HL-60 (cell line): ENCODE data around the gene PACS1.

ENCODE experiments used
- DNase-seq, 2 experiments: peaks; one replicate each; pipeline ENCODE4 v3.0.0-alpha.2; 2010 to 2020; ENCODE audit warnings: low read depth in 1 of 2, low spot score in 1 of 2
- H3K27ac ChIP-seq: fragments of 250-450 bp; sonication (Bioruptor Pico); replicated peaks from 2 replicates; pipeline ENCODE4 v1.5.1; 2020; ENCODE audit warnings: mild to moderate bottlenecking, moderate library complexity
- H3K27me3 ChIP-seq: fragments of 250-450 bp; sonication (Bioruptor Pico); 2 replicates; pipeline ENCODE4 v1.5.1; 2021; ENCODE audit warnings: mild to moderate bottlenecking, moderate library complexity; ENCODE audit not compliant: insufficient read depth, poor library complexity, severe bottlenecking
- H3K4me3 ChIP-seq: replicated peaks from 2 replicates; pipeline ENCODE4 v1.5.1; 2011; ENCODE audit warnings: mild to moderate bottlenecking, control low read depth, low read length; ENCODE audit not compliant: insufficient read depth
- GABPA ChIP-seq: IDR thresholded peaks from 2 replicates; pipeline ENCODE4 v1.6.1; 2012; ENCODE audit warnings: low read depth
- POLR2AphosphoS5 ChIP-seq: IDR thresholded peaks from 2 replicates; pipeline ENCODE4 v1.6.1; 2012; ENCODE audit warnings: low read depth
- REST ChIP-seq: IDR thresholded peaks from 2 replicates; pipeline ENCODE4 v1.6.1; 2012; ENCODE audit warnings: low read depth; ENCODE audit not compliant: insufficient replicate concordance
- SPI1 ChIP-seq: IDR thresholded peaks from 2 replicates; pipeline ENCODE4 v1.6.1; 2012; ENCODE audit warnings: low read depth, mild to moderate bottlenecking, borderline replicate concordance
- TF ChIP-seq, protein P1 (sequence below): IDR thresholded peaks from one replicate; pipeline ENCODE4 v1.5.1; 2011; ENCODE audit warnings: low read length, control low read depth, inconsistent platforms; ENCODE audit not compliant: insufficient read depth

PACS1 gene

GRCh38 chr11:66262696-66263095 lies 192.6 kb downstream of the PACS1 start:
- no peak for DNase-seq
- TF ChIP-seq SPI1 (no peak), POLR2AphosphoS5 (no peak), REST (no peak), GABPA (no peak)
- TF ChIP-seq, protein P1, sequence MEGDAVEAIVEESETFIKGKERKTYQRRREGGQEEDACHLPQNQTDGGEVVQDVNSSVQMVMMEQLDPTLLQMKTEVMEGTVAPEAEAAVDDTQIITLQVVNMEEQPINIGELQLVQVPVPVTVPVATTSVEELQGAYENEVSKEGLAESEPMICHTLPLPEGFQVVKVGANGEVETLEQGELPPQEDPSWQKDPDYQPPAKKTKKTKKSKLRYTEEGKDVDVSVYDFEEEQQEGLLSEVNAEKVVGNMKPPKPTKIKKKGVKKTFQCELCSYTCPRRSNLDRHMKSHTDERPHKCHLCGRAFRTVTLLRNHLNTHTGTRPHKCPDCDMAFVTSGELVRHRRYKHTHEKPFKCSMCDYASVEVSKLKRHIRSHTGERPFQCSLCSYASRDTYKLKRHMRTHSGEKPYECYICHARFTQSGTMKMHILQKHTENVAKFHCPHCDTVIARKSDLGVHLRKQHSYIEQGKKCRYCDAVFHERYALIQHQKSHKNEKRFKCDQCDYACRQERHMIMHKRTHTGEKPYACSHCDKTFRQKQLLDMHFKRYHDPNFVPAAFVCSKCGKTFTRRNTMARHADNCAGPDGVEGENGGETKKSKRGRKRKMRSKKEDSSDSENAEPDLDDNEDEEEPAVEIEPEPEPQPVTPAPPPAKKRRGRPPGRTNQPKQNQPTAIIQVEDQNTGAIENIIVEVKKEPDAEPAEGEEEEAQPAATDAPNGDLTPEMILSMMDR: no peak
- Histone ChIP-seq H3K27ac (no peak overlapping the region), H3K4me3 (no peak overlapping the region), H3K27me3 (no peaks in the 10 kb centered on the region)

DNA sequence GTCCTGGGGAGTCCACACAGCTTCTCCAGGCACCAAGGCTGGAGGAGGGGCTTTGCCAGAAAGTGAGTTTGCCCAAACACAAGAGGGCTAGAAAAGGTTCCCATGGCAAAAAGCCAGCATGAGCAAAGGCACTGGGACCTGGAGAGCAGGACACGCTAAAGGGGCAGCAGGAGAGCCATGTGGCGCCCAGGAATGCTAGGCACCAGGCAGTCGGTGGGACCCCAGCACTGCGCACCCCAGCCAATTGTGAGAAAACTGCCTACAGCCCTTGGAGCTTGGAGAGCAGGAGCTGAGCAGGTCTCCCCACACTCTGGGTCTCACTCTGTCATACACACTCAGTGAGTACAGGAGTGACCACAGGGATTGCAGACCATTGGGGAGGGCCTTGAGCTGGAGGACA lies 193.2 kb downstream of the PACS1 start:
- TF ChIP-seq, protein P1: no peak
- TF ChIP-seq GABPA (no peak), REST (no peak)
- Histone ChIP-seq H3K27ac (no peak overlapping the region), H3K27me3 (no peaks in the 10 kb centered on the region), H3K4me3 (no peak overlapping the region)
- no peak for DNase-seq

- DNase-seq: no peak
- H3K27ac ChIP-seq: no peak overlapping the region
- H3K4me3 ChIP-seq: no peak overlapping the region
- TF ChIP-seq GABPA: no peak
- H3K27me3 ChIP-seq: no peaks in the 10 kb centered on the region
Measured at GRCh38 chr11:66263785-66264184, 193.7 kb downstream of the PACS1 start.

DNA sequence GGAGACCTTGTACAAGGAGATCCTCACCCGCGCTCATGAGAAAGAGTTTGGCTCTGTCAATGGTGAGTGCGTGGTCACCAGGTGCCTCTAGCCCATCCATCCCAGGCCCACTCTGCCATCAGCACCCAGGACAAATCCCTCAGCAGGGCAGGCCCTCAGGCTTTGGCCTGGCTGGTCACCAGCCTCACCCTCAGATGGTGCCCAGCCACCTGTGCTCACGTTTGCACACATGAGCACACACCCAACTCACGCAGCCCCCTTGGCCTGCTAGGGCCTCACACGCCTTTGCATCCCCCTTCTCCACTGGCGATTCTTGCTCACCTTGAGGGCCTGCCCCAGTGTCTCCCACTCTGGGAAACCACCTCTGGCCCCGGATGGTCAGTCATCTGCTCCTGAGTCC lies 194.3 kb downstream of the PACS1 start:
- DNase-seq: no peak
- Histone ChIP-seq H3K27ac (no peak overlapping the region), H3K27me3 (no peaks in the 10 kb centered on the region), H3K4me3 (no peak overlapping the region)
- TF ChIP-seq, protein P1: no peak
- TF ChIP-seq SPI1 (no peak), REST (no peak), GABPA (no peak), POLR2AphosphoS5 (no peak)
